DMS153 treated with DMSO at 0.1 percent for 48 hours (cell line): ENCODE results near the gene SBDS.
"Not testable (repeated sequence)": the region's sequence is repeated elsewhere in the genome, so short reads cannot be mapped to it uniquely, and the experiment has no call there.

Source experiments
- DNase-seq: peaks from one replicate; lab custom pipeline; 2025; ENCODE audit not compliant: unreplicated experiment; lab: John Stamatoyannopoulos, UW

SBDS gene

DNA sequence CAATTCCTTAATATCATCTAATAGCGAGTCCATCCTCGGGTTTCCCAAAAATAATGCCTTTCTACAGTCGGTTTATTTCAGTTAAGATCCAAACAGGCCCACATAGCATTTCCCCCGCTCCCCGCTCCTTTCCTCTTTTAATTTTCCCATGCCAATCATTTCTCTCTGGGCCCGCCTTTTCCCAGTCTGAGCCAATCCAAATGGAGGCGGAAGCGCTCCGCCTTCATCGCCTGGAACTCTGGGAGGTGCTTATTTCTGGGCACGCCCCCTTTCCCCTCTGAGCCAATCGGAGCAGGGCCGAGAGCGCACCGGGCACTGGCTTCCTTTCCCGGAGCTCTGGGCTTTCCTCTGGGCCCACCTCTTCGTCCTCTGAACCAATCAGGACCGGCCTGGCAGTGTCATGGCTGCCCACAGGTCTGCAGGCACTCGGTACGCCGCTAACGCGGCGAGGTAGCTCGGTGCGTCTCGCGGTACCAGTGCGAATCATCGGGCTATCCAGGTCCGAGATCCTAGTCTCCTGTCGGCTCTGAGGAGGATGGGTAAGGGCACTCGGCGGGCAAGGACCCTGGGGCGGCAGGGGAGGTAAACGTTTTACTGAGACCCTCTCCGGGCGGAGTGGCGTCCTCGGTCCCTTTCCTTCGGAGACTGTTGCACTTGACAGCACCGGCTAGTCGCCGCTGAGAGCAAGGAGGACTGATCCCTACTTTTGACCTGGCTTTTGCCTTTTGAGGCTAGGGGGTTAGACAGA lies 1.2 kb upstream of the SBDS start, which contains the start of gene TYW1:
TYW1 (plus strand) TSS at position 390 of the 748 bp plus-strand sequence; CDS start at position 536, 146 bp downstream.
- DNase-seq, result peak; percentile 93

- not testable (repeated sequence) for DNase-seq
Measured at GRCh38 chr7:66994691-66995049, 716 bp downstream of the SBDS start.

DNA sequence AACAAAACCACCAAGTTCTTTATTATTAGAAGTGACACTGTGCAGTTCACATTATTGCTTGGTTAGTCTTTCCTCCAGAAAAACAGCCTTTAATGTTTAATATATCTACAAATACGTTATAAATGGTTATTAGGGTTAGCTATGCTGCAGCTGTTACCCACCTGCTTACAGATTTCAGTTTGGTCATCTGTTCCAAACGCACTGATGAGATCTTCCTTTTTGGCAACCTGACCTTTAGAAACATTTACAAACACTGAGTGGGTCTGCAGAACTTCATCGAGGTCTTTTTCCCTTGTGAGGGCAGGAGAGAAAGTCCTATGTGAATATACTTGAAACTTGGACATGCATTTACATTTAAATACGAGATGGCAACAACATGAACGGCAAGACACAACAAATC lies 1.3 kb downstream of the SBDS start:
- DNase-seq, result not testable (repeated sequence)

GRCh38 chr7:66989552-66989951 lies 5.8 kb downstream of the SBDS start:
- not testable (repeated sequence) for DNase-seq

GRCh38 chr7:66980336-66980735 lies 15.1 kb downstream of the SBDS start:
- not testable (repeated sequence) for DNase-seq

- not testable (repeated sequence) for DNase-seq
Measured at GRCh38 chr7:66979013-66979412, 16.4 kb downstream of the SBDS start.

DNA sequence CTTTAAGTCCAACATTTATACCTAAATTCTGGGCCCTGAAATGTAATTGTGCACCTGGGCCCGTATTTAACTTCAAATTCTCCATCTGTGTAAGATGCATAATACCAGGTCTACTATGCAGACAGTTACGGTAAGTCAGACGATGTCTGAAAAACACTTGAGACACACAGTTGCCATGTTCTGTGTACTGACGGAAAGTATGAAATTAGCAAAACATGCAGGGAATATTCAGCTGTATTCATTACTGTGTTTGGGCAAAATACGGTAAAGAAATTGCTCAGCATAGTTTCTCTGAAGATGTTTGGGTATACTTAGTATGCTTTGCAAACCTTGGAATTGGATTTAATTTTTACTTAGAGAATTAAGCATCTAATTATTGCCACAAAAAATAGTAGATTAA lies 17.1 kb downstream of the SBDS start:
- DNase-seq, result not testable (repeated sequence)

- no peak for DNase-seq
Measured at GRCh38 chr7:66974986-66975590, 20.3 kb downstream of the SBDS start.

DNA sequence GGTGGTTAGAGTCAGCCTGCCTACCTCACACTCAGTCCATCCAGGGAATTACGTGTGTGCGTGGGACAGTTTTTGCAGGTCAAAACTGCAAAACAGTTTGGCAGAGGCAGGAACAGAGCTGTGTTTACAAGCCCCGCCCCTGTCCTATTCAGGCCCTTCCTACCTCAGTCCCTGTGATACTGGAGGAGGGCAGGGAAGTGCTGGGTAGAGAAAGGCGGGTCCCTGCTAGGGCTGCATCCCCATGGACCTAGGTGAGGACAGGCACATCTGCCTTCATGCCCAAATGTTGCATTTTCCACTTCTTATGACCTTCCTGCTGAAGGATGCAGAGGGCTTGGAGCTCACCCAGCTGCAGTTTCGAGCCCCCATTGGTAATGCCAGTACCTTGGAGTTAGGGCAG lies 25.1 kb downstream of the SBDS start:
- DNase-seq, result no peak

DNA sequence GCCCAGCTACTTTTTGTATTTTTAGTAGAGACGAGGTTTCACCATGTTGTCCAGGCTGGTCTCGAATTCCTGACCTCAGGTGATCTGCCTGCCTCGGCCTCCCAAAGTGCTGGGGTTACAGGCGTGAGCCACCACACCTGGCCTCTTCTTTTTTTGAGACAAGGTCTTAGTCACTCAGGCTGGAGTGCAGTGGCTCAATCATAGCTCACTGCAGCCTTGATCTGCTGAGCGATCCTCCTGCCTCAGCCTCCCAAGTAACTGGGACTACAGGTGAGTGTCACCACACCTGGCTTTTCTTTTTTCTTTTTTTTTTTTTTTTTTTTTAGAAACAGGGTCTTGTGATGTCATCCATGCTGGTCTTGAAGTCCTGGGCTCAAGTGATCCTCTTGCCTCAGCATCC lies 26.4 kb downstream of the SBDS start:
- not testable (repeated sequence) for DNase-seq

DNA sequence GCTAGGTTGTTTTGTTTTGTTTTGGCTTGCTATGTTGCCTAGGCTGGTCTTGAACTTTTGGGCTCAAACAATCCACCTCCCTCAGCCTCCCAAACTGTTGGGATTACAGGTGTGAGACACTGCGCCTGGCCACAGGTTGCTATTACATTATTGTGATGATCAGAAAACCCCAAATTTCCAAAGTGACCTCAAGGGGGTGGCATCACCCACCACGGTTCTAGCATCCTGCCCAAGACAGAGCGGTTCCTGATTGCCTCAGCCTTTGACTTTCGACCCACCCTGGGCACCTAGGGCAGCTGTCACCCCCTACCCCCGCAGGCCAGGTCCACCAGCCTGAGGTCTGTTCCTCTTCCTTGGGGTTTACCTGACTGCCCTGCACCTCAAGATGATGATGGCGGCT lies 28.4 kb downstream of the SBDS start:
- DNase-seq, result no peak

DNA sequence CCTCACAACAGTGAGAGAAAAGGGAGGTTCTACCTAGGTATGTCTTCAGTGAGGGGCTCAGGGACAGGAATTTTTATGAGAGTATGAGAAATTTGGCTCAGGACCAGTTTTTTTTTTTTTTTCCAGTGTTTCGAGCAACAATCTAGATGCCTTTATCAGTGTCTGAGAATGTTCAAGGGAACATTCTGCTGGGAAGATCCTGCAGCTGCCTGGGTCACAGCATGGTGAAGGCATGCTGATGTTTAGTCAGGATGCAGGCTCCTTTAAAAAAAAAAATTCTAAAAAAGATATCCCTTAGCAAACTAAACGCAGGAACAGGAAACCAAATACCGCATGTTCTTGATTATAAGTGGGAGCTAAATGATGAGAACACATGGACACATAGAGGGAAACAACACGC lies 31.0 kb downstream of the SBDS start:
- DNase-seq, result no peak

GRCh38 chr7:66961096-66961495 lies 34.3 kb downstream of the SBDS start:
- DNase-seq, result no peak

- no peak for DNase-seq
Measured at GRCh38 chr7:66960192-66960591, 35.2 kb downstream of the SBDS start.

GRCh38 chr7:66958538-66959350 lies 36.6 kb downstream of the SBDS start:
- DNase-seq, result no peak

- DNase-seq, result no peak
Measured at GRCh38 chr7:66957595-66958290, 37.6 kb downstream of the SBDS start.

DNA sequence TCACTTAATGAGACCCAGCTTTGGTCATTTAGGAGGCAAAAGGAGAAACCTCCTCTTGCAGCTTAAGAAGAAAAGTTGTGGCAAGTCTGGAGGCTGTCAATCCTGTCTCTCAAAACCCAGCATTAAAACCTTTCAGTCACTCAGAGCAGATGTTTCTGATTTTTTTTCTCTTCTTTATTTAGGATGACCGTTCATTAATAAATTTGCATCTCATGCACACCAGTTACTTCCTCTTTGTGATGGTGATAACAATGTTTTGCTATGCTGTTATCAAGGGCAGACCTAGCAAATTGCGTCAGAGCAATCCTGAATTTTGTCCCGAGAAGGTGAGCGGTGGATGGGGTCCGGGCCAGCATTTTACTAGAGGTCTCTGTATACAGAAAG lies 42.4 kb downstream of the SBDS start:
- DNase-seq, result no peak

GRCh38 chr7:66952343-66953043 lies 42.9 kb downstream of the SBDS start:
- no peak for DNase-seq

DNA sequence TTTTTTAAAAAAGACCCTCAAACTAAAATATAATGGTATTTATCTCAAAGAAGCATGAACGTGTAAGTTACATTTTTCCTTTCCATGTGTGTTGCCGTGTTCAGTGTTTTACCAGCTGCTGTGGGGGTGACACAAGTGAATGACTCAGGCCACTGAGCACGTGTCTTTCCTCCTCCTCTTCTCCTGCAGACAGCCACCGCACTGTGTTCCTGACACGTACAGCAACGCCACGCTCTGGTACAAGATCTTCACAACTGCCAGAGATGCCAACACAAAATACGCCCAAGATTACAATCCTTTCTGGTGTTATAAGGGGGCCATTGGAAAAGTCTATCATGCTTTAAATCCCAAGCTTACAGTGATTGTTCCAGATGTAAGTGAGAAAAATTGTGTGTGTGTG lies 44.6 kb downstream of the SBDS start:
- no peak for DNase-seq

DNA sequence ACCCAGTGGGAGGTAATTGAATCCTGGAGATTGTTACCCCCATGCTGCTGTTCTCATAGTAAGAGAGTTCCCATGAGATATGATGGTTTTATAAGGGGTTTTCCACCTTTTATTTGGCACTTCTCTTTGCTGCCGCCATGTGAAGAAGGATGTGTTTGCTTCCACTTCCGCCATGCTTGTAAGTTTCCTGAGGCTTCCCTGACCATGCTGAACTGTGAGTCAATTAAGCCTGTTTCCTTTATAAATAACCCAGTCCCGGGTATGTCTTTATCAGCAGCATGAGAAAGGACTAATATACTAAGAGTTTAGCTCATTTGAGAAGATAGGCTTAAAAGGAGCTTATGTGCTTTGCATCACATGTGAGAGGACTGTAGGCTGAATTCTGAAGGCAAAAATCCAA lies 45.1 kb downstream of the SBDS start:
- DNase-seq, result no peak
